ENCODE data around the gene ADGRB3. TPM values are rescaled to one million over a fixed set of nuclear protein-coding genes. Genes with fewer than 3 reads are reported as not detected.

Gene ADGRB3
- total RNA-seq, 3 donors from 2014 or later: 1.1 to 2.3 (median 1.2) TPM

DNA sequence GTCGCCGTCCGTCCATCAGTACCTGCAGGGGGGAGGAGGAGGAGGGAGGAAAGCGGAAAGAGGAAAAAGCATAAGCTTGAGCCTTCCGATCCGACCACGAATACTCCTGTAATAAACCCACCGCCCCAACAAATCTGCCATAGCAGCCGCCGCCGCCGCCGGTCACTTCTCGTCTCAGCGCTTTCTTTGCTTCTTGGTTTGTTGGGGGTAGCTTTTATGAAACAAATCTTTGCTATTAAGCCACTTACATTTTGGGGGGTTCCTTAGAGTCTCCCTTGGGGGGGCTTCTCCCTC, 277 bp downstream of the ADGRB3 start:
- Histone ChIP-seq H3K9me3 (no peaks in the 10 kb centered on the region), H3K4me3 (peak overlapping the region; percentile 62 to 79 (median 64)), H3K36me3 (no peaks in the 10 kb centered on the region), H3K27me3 (peaks cover 0 to 39% of the 10 kb centered on the region in 2 donors), H3K4me1 (no peaks in the 10 kb centered on the region), H3K27ac (peak overlapping the region; percentile 14 to 85)
- no peak for DNase-seq (ENCODE audit: low spot score in 2 of 2)
- no peak for TF ChIP-seq POLR2A (IDR thresholded peaks at IDR 0.05)
- TF ChIP-seq CTCF (IDR thresholded peaks at IDR 0.05): no peak
- no peak for TF ChIP-seq POLR2AphosphoS5 (IDR thresholded peaks at IDR 0.05)
- intact Hi-C loops (cut with DNase I; ENCODE audit: low total_unique reads): no loop called here

DNA sequence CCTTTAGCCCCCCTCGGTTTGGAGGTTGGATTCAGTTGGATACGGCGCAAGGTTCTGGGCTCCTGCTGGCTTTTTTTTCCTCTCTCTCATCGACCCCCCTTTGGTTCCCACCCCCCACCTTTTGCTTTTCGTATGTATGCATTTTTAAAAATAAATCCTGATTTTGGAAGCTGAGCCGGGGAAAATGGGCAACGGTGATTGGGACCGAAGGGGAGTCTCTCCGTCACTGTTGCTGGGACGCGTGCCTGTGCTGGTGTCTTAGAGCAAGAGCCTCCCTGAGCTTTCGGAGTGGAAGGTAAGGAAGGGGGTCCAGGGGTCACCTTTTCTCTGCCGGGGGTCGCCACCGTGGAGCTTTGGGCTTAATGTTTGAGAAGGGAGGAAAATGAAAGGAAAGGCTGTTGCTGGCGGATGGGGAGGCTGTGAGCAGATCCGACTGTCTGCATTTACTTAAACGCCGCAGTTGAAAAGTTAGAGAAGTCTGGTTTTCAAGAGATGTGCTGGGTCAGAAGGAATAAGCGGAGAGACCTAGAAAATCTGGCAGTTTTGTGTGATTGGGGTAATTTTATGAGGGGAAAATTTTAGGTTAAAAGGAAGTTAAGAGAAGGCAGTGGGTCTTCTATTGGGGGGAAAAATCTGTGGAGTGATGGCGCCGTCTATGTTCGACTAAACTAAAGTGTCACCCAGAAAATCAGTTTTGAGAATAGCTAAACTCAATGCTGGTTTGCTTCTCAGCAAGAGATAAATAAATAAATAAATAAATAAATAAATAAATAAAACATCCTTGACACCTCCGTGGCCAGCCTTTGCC, 828 bp downstream of the ADGRB3 start:
- Histone ChIP-seq H3K4me1 (no peaks in the 10 kb centered on the region), H3K36me3 (no peaks in the 10 kb centered on the region), H3K27me3 (peaks cover 0 to 39% of the 10 kb centered on the region in 2 donors), H3K9me3 (no peaks in the 10 kb centered on the region), H3K27ac (peak overlapping the region in 1 of 2 donors; percentile 14), H3K4me3 (peak overlapping the region; percentile 62 to 79 (median 64))
- intact Hi-C loops (cut with DNase I; ENCODE audit: low total_unique reads): no loop called here
- peak in 1 of 2 donors; percentile 49 for DNase-seq (ENCODE audit: low spot score in 2 of 2)
- no peak for TF ChIP-seq POLR2A (IDR thresholded peaks at IDR 0.05)
- TF ChIP-seq CTCF (IDR thresholded peaks at IDR 0.05): no peak
- no peak for TF ChIP-seq POLR2AphosphoS5 (IDR thresholded peaks at IDR 0.05)

GRCh38 chr6:68636666-68637065, 1.6 kb downstream of the ADGRB3 start:
- Histone ChIP-seq H3K27ac (no peak overlapping the region), H3K4me3 (peak overlapping the region in 2 of 3 donors; percentile 12 to 62)

DNA sequence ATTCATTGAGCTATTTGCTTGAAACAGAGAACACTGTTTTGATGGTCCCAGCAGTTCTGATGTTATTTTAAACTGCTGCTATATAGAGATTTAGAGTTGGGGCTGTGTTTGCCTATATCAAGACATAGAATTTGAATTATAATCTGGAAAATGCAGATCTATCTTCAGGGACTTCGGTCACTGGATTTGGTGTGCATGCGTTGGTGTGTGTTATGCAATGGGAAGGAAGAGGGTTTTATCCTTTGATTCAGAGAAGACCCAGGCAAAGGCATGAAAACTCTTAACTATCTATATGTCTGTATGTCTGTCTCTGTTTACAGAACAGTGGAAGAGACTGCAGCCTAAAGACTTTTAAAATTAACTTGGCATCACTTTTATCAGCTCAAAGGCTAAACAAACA, 2.0 kb downstream of the ADGRB3 start:
- H3K27me3 ChIP-seq: peaks cover 0 to 39% of the 10 kb centered on the region in 2 donors
- TF ChIP-seq POLR2A (IDR thresholded peaks at IDR 0.05) (no peak), CTCF (IDR thresholded peaks at IDR 0.05) (no peak), POLR2AphosphoS5 (IDR thresholded peaks at IDR 0.05) (no peak)
- intact Hi-C loops (cut with DNase I; ENCODE audit: low total_unique reads): no loop called here
- no peaks in the 10 kb centered on the region for H3K4me1 ChIP-seq
- no peaks in the 10 kb centered on the region for H3K9me3 ChIP-seq
- no peaks in the 10 kb centered on the region for H3K36me3 ChIP-seq
- no peak overlapping the region for H3K27ac ChIP-seq
- H3K4me3 ChIP-seq: no peak overlapping the region
- no peak for DNase-seq (ENCODE audit: low spot score in 2 of 2)

More at GRCh38 chr6:68636666-68637065, 1.6 kb downstream of the ADGRB3 start:
- Histone ChIP-seq H3K4me1 (no peaks in the 10 kb centered on the region), H3K36me3 (no peaks in the 10 kb centered on the region), H3K27me3 (peaks cover 0 to 39% of the 10 kb centered on the region in 2 donors), H3K9me3 (no peaks in the 10 kb centered on the region)
- no peak for DNase-seq (ENCODE audit: low spot score in 2 of 2)
- intact Hi-C loops (cut with DNase I; ENCODE audit: low total_unique reads): no loop called here
- TF ChIP-seq CTCF (IDR thresholded peaks at IDR 0.05) (no peak), POLR2A (IDR thresholded peaks at IDR 0.05) (no peak), POLR2AphosphoS5 (IDR thresholded peaks at IDR 0.05) (no peak)

- no peak overlapping the region for H3K4me3 ChIP-seq
These were observed 2.7 kb downstream of the ADGRB3 start for GRCh38 chr6:68637782-68638181.

More at GRCh38 chr6:68637782-68638181, 2.7 kb downstream of the ADGRB3 start:
- no peaks in the 10 kb centered on the region for H3K36me3 ChIP-seq
- no peaks in the 10 kb centered on the region for H3K9me3 ChIP-seq
- H3K4me1 ChIP-seq: no peaks in the 10 kb centered on the region
- intact Hi-C loops (cut with DNase I; ENCODE audit: low total_unique reads): no loop called here
- TF ChIP-seq CTCF (IDR thresholded peaks at IDR 0.05): no peak
- no peak for TF ChIP-seq POLR2A (IDR thresholded peaks at IDR 0.05)
- no peak for TF ChIP-seq POLR2AphosphoS5 (IDR thresholded peaks at IDR 0.05)
- H3K27ac ChIP-seq: no peak overlapping the region
- H3K27me3 ChIP-seq: peaks cover 0 to 39% of the 10 kb centered on the region in 2 donors
- DNase-seq (ENCODE audit: low spot score in 2 of 2): no peak

All from breast epithelium (tissue), 4 donors.